ENCODE measurements around the gene SBF2. TPM values are rescaled to one million over a fixed set of nuclear protein-coding genes. Genes with fewer than 3 reads are reported as not detected.

SBF2 gene
- total RNA-seq, 1 donor from 2014 or later: 21.1 TPM

DNA sequence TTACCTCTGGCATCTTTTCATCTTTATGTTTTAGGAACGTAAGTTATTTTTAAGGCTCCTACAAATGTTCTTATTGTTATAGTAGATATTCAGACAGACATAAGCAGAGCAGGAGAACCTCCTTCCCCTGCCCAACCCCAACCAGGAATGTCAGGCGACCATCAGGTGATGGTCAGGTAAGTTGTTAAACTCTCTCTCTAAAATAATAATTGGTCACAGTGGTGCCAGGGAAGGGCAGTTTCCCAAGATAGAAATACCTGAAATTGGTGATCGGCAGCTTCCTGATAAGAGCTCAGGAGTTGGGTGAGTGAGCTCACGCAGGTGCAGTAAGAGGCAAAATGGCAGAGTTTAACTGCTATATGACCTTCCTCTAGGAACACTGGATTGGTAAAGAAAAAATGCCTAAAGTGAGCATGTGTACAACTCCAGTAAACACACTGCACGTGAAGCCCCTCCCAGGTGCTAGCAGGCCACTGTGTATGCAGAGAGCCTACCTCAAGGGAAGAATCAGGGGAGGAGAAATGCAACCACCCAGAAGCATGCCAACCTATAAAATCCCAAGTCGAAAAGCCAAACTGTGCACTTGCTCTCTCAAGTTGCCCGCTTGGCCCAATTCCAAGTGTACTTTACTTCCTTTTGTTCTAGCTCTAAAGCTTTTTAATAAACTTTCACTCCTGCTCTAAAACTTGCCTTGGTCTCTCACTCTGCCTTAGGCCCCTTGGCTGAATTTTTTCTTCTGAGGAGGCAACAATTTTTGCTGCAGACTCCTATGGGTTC is 273.9 kb downstream of the SBF2 start:
- Histone ChIP-seq H3K4me3 (ENCODE audit: low read depth, low read length) (no peak overlapping the region), H3K36me3 (ENCODE audit: control insufficient read depth, insufficient read depth, low read length) (no peaks in the 10 kb centered on the region), H3K27me3 (ENCODE audit: control insufficient read depth, insufficient read depth, low read length) (no peaks in the 10 kb centered on the region)
- TF ChIP-seq, protein P1, sequence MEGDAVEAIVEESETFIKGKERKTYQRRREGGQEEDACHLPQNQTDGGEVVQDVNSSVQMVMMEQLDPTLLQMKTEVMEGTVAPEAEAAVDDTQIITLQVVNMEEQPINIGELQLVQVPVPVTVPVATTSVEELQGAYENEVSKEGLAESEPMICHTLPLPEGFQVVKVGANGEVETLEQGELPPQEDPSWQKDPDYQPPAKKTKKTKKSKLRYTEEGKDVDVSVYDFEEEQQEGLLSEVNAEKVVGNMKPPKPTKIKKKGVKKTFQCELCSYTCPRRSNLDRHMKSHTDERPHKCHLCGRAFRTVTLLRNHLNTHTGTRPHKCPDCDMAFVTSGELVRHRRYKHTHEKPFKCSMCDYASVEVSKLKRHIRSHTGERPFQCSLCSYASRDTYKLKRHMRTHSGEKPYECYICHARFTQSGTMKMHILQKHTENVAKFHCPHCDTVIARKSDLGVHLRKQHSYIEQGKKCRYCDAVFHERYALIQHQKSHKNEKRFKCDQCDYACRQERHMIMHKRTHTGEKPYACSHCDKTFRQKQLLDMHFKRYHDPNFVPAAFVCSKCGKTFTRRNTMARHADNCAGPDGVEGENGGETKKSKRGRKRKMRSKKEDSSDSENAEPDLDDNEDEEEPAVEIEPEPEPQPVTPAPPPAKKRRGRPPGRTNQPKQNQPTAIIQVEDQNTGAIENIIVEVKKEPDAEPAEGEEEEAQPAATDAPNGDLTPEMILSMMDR (IDR thresholded peaks at IDR 0.05; ENCODE audit: insufficient read depth, low read length, poor library complexity, severe bottlenecking): no peak
- DNase-seq (ENCODE audit: low read depth): no peak

DNA sequence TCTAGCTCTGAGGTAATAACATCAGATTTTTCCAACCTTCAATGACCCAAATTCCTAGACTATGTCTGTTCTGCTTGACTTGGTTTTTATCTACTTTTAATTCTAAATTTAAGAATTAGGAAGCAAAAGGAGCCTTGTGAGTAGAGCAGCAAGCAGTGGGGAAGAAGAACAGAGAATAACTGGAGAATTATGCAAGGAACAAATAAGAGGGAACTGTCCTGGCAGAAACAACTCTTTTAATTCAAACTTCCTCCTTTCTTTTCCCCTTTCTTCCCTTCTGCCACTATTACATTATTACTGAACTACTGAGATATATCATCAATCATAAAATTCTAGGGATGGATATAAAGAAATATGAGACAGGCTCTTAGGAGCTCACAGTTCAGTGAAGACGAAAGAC is 276.1 kb downstream of the SBF2 start:
- TF ChIP-seq, protein P1 (IDR thresholded peaks at IDR 0.05; ENCODE audit: insufficient read depth, low read length, poor library complexity, severe bottlenecking): no peak
- H3K27me3 ChIP-seq (ENCODE audit: control insufficient read depth, insufficient read depth, low read length): no peaks in the 10 kb centered on the region
- no peak overlapping the region for H3K4me3 ChIP-seq (ENCODE audit: low read depth, low read length)
- no peaks in the 10 kb centered on the region for H3K36me3 ChIP-seq (ENCODE audit: control insufficient read depth, insufficient read depth, low read length)
- no peak for DNase-seq (ENCODE audit: low read depth)

DNA sequence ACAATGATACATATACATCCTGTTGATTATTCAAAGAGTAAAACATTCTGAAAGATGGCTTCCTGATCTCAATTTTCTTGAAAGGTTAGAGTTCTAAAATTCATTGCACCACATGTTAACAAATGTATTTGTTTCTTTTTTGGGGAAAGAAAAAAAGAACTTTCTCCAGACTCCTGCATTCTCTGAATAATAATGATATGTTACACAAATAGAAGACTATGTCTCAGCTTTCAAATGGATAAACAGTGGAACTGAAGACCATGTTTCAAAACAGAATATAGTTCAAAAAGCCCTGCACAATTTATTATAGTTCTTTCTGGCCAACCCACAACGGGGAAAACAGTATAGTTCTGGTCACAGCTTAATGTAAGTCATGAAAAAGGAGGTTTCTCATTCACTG is 277.0 kb downstream of the SBF2 start:
- TF ChIP-seq, protein P1 (IDR thresholded peaks at IDR 0.05; ENCODE audit: insufficient read depth, low read length, poor library complexity, severe bottlenecking): no peak
- H3K4me3 ChIP-seq (ENCODE audit: low read depth, low read length): no peak overlapping the region
- no peaks in the 10 kb centered on the region for H3K27me3 ChIP-seq (ENCODE audit: control insufficient read depth, insufficient read depth, low read length)
- no peaks in the 10 kb centered on the region for H3K36me3 ChIP-seq (ENCODE audit: control insufficient read depth, insufficient read depth, low read length)
- DNase-seq (ENCODE audit: low read depth): no peak

DNA sequence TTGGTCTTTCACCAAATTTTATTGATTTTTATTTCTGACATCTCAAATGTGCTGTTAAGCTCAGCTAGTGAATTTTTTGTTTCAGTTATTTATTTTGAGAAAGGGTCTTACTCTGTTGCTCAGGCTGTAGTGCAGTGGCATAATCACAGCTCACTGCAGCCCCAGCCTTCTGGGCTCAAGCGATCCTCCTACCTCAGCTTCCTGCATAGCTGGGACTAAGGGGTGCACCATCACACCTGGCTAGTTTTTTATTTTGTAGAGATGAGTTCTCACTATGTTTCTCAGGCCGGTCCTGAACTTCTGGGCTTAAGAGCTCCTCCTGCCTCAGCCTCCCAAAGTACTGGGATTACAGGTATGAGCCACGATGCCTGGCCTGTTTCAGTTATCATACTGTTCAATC is 282.0 kb downstream of the SBF2 start:
- H3K4me3 ChIP-seq (ENCODE audit: low read depth, low read length): no peak overlapping the region
- H3K36me3 ChIP-seq (ENCODE audit: control insufficient read depth, insufficient read depth, low read length): no peaks in the 10 kb centered on the region

DNA sequence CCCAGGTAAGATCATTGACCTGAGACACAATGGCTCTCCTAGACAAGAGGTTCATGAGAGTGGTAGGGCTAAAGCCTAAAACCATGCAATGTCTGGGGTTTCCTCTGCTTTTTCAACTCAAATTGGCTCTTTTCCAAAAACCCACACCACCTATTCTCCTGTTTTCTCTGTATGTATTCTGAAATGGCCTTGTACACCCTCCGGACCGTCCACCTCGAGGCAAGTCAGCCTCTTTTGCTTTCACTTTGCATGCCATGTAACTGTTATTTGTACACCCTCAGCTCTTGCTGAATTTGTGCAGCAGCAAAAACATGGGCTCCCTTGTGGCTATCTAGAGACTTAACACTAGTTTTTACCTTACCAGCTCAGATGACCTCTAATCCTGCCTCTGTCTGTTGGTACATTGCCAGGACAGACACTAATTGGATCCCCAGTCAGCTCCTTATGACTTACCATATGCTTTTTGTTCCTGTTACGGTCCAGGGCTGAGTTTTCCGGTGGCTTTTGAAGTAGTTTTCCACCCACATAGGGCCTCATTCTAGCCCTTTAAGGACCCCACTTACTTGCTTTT is 288.0 kb downstream of the SBF2 start:
- TF ChIP-seq, protein P1 (IDR thresholded peaks at IDR 0.05; ENCODE audit: insufficient read depth, low read length, poor library complexity, severe bottlenecking): no peak
- no peaks in the 10 kb centered on the region for H3K36me3 ChIP-seq (ENCODE audit: control insufficient read depth, insufficient read depth, low read length)
- H3K4me3 ChIP-seq (ENCODE audit: low read depth, low read length): no peak overlapping the region
- no peak for DNase-seq (ENCODE audit: low read depth)
- H3K27me3 ChIP-seq (ENCODE audit: control insufficient read depth, insufficient read depth, low read length): no peaks in the 10 kb centered on the region

More for the DNA sequence above, 282.0 kb downstream of the SBF2 start:
- no peak for DNase-seq (ENCODE audit: low read depth)
- H3K27me3 ChIP-seq (ENCODE audit: control insufficient read depth, insufficient read depth, low read length): no peaks in the 10 kb centered on the region
- TF ChIP-seq, protein P1 (IDR thresholded peaks at IDR 0.05; ENCODE audit: insufficient read depth, low read length, poor library complexity, severe bottlenecking): no peak
